Measurements from ENCODE around the gene ACSL1. TPM values are rescaled to one million over a fixed set of nuclear protein-coding genes. Genes with fewer than 3 reads are reported as not detected.

Gene ACSL1
- polyA plus RNA-seq, 1 donor (not counting 4 experiments of a cell fraction or from before 2014, with no cell fraction given) = 60.6 TPM

DNA sequence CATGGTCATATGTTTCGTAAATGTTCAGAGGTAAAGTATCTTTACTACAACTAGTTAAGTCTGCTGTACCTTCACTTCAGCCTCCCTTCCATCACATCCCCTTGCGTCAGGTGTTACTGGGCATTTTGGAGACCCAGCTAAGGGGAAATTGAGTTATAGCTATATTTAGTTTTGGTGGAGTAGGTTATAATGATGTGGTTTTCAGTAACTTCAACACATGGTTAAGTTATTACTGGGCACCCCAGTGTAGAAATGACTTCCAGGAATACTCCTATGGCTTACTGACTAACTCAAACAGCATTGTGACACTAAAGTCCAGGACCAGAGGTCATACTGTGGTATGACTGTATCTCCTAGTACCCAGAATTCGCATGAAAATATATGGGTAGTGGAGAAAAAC lies 23.4 kb upstream of the ACSL1 start:
- H4K20me1 ChIP-seq (ENCODE audit: control insufficient read depth, extremely low read depth, insufficient read depth, low read length) = no peaks in the 10 kb centered on the region
- no peaks in the 10 kb centered on the region for H3K9me3 ChIP-seq (ENCODE audit: control insufficient read depth, low read depth, low read length)
- no peaks in the 10 kb centered on the region for H3K4me1 ChIP-seq (ENCODE audit: control insufficient read depth, extremely low read depth, insufficient read depth, low read length)
- dilution Hi-C loops (cut with MboI; ENCODE audit: extremely low pct_ligation_motif_present, low sequenced_read_pairs) = no loop called here
- H3K79me2 ChIP-seq (ENCODE audit: control insufficient read depth, insufficient read depth, low read length) = no peaks in the 10 kb centered on the region
- H3K27ac ChIP-seq (ENCODE audit: control insufficient read depth, insufficient read depth, low read length) = no peak overlapping the region
- TF ChIP-seq, protein P1, sequence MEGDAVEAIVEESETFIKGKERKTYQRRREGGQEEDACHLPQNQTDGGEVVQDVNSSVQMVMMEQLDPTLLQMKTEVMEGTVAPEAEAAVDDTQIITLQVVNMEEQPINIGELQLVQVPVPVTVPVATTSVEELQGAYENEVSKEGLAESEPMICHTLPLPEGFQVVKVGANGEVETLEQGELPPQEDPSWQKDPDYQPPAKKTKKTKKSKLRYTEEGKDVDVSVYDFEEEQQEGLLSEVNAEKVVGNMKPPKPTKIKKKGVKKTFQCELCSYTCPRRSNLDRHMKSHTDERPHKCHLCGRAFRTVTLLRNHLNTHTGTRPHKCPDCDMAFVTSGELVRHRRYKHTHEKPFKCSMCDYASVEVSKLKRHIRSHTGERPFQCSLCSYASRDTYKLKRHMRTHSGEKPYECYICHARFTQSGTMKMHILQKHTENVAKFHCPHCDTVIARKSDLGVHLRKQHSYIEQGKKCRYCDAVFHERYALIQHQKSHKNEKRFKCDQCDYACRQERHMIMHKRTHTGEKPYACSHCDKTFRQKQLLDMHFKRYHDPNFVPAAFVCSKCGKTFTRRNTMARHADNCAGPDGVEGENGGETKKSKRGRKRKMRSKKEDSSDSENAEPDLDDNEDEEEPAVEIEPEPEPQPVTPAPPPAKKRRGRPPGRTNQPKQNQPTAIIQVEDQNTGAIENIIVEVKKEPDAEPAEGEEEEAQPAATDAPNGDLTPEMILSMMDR (optimal IDR thresholded peaks at IDR 0.05 in 1 of 3, IDR thresholded peaks at IDR 0.05 in 1 of 3, conservative IDR thresholded peaks at IDR 0.05 in 1 of 3; ENCODE audit: extremely low read depth in 1 of 3, insufficient read depth in 2 of 3, low read length in 3 of 3) = no peak
- no peak for TF ChIP-seq EZH2 (IDR thresholded peaks at IDR 0.05; ENCODE audit: low read length)
- no peaks in the 10 kb centered on the region for H3K9me1 ChIP-seq (ENCODE audit: control insufficient read depth, extremely low read depth, insufficient read depth, low read length)
- no peak overlapping the region for H3K9ac ChIP-seq (ENCODE audit: control insufficient read depth, extremely low read depth, insufficient read depth, low read length)
- no peaks in the 10 kb centered on the region for H3K27me3 ChIP-seq (ENCODE audit: control insufficient read depth, extremely low read depth, insufficient read depth, low read length)
- no peak overlapping the region for H3K4me3 ChIP-seq (ENCODE audit: control insufficient read depth in 2 of 3, extremely low read depth in 1 of 3, insufficient read depth in 2 of 3, low read depth in 1 of 3, low read length in 3 of 3)
- H3K36me3 ChIP-seq (ENCODE audit: control insufficient read depth in 2 of 2, extremely low read depth in 1 of 2, insufficient read depth in 2 of 2, low read length in 2 of 2) = no peaks in the 10 kb centered on the region
- H3K4me2 ChIP-seq (ENCODE audit: control insufficient read depth, extremely low read depth, insufficient read depth, low read depth, low read length) = no peak overlapping the region
- DNase-seq (ENCODE audit: low read depth, low spot score) (no peak), FAIRE-seq (no peak)
- no peak overlapping the region for H2AFZ ChIP-seq (ENCODE audit: control insufficient read depth, low read length)

DNA sequence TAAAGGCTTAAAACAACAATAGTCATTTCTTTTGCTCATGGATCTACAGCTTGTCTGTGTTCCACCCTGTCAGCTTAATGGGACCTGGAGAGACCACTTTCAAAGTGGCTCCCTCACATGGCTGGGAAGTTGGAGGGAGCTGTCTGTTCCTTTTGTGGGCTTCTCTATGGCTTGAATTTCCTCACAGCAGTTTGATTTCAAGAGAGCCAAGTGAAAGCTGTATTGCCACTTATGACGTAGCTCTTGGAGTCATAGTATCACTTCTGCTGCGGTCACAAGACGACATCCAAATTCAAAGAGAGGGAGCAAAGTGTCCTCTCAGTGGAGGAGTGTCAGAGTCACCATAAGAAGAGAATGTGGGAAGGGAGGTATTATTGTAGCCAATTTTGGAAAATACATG lies 22.7 kb upstream of the ACSL1 start:
- Histone ChIP-seq H3K4me2 (ENCODE audit: control insufficient read depth, extremely low read depth, insufficient read depth, low read depth, low read length) (no peak overlapping the region), H3K9me1 (ENCODE audit: control insufficient read depth, extremely low read depth, insufficient read depth, low read length) (no peaks in the 10 kb centered on the region), H4K20me1 (ENCODE audit: control insufficient read depth, extremely low read depth, insufficient read depth, low read length) (no peaks in the 10 kb centered on the region), H3K27me3 (ENCODE audit: control insufficient read depth, extremely low read depth, insufficient read depth, low read length) (no peaks in the 10 kb centered on the region), H2AFZ (ENCODE audit: control insufficient read depth, low read length) (no peak overlapping the region), H3K27ac (ENCODE audit: control insufficient read depth, insufficient read depth, low read length) (no peak overlapping the region), H3K9me3 (ENCODE audit: control insufficient read depth, low read depth, low read length) (no peaks in the 10 kb centered on the region), H3K9ac (ENCODE audit: control insufficient read depth, extremely low read depth, insufficient read depth, low read length) (no peak overlapping the region), H3K79me2 (ENCODE audit: control insufficient read depth, insufficient read depth, low read length) (no peaks in the 10 kb centered on the region), H3K4me3 (ENCODE audit: control insufficient read depth in 2 of 3, extremely low read depth in 1 of 3, insufficient read depth in 2 of 3, low read depth in 1 of 3, low read length in 3 of 3) (no peak overlapping the region), H3K4me1 (ENCODE audit: control insufficient read depth, extremely low read depth, insufficient read depth, low read length) (no peaks in the 10 kb centered on the region), H3K36me3 (ENCODE audit: control insufficient read depth in 2 of 2, extremely low read depth in 1 of 2, insufficient read depth in 2 of 2, low read length in 2 of 2) (no peaks in the 10 kb centered on the region)
- dilution Hi-C loops (cut with MboI; ENCODE audit: extremely low pct_ligation_motif_present, low sequenced_read_pairs) = no loop called here
- no peak for FAIRE-seq
- no peak for TF ChIP-seq EZH2 (IDR thresholded peaks at IDR 0.05; ENCODE audit: low read length)
- TF ChIP-seq, protein P1 (optimal IDR thresholded peaks at IDR 0.05 in 1 of 3, IDR thresholded peaks at IDR 0.05 in 1 of 3, conservative IDR thresholded peaks at IDR 0.05 in 1 of 3; ENCODE audit: extremely low read depth in 1 of 3, insufficient read depth in 2 of 3, low read length in 3 of 3) = no peak
- no peak for DNase-seq (ENCODE audit: low read depth, low spot score)

Measured in keratinocyte (primary cell).